ENCODE data around the gene NAA60.

- TF ChIP-seq CTCF (optimal IDR thresholded peaks at IDR 0.05 in 1 of 3, IDR thresholded peaks at IDR 0.05 in 1 of 3, conservative IDR thresholded peaks at IDR 0.05 in 1 of 3; ENCODE audit: extremely low read depth in 1 of 3, insufficient read depth in 2 of 3, low read length in 3 of 3) (no peak), EZH2 (IDR thresholded peaks at IDR 0.05; ENCODE audit: low read length) (no peak)
These were observed 30.8 kb downstream of the NAA60 start for GRCh38 chr16:3474136-3474779.
